ENCODE data around the gene EVL. TPM values are rescaled to one million over a fixed set of nuclear protein-coding genes. Genes with fewer than 3 reads are reported as not detected.

The EVL gene
- total RNA-seq, 1 donor from 2014 or later = 290 TPM

DNA sequence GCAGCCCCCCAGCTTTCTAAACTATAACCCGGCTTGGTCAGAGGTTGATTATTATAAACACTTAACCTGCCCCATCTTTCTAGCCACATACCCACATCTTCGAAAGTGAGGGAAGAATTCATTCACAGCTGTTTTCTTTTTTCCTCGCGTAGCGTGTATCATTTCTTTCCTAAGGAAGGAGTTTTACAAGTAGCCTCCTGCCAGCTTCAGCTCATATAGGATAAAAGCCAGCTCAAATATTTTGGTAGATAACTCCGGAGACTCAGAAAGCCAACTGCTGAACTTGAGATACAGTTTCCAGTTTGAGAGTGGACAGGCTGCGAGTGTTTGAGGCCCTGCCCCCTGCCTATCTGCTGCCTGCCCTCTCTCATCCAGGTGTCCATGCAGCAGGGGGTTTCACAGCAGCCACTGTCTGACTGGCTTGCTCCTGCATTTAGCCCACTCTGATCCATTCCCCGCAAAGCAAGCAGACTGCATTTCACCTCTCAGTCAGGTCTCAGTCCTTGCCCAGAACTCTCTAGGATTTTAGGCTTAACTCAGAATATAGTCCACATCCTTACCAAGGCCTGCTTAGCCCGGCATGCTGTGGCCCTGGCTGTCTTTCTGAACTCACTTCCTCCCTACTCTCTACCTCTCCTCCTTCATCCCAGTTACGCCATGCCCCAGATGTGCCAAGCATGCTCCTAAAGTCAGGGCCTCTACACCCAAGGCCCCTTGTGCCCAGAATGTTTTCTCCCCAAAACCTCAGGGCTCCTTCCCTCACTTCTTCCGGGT is 46.9 kb downstream of the EVL start:
- peaks cover 44% of the 10 kb centered on the region for H3K36me3 Mint-ChIP-seq (ENCODE audit: low read depth)

DNA sequence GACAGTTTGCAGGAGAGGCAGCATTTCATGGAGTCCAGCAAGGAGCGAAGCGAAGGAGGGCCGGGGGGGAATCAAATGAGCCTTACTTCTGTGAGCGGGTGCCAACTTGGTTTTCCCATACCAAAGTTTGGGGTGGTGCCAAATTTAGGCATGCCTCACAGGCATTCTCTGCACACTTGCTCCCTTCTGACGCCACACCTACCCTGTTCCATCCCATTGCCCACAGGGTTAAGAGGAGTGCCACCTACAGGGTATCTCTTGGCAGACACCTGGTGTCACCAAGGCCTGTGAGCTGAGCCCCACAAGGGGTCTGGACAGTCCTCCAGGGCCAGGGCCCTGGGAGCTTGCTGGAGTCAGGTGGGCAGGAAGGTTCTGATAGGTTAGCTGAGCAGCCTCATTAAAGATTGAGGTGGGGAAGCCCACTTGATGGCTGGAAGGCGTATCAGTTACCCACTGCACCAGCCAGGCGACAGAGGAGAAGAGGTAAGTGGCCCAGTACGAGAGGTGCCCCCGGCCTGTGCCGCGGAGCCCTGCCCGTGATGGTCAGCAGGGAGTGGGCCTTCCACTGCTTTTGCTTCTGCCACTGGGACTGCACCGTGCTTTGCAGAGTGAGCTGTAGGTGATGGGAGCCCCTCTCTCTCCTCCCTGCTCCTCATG is 49.0 kb downstream of the EVL start:
- no peak for DNase-seq (ENCODE audit: low spot score)
- peaks cover 37% of the 10 kb centered on the region for H3K4me1 Mint-ChIP-seq (ENCODE audit: low read depth)
- H3K36me3 Mint-ChIP-seq (ENCODE audit: low read depth) = peaks cover 43% of the 10 kb centered on the region
- H3K4me3 Mint-ChIP-seq = no peak overlapping the region
- H3K27me3 Mint-ChIP-seq (ENCODE audit: insufficient read depth) = no peaks in the 10 kb centered on the region
- peak overlapping the region; percentile 76 for H3K27ac Mint-ChIP-seq
- H3K9me3 Mint-ChIP-seq = no peaks in the 10 kb centered on the region
- intact Hi-C loops (cut with micrococcal nuclease) = no loop called here

More for the DNA sequence above, 46.9 kb downstream of the EVL start:
- H3K27me3 Mint-ChIP-seq (ENCODE audit: insufficient read depth) = no peaks in the 10 kb centered on the region
- intact Hi-C loops (cut with micrococcal nuclease) = no loop called here
- peak overlapping the region; percentile 76 for H3K27ac Mint-ChIP-seq
- H3K4me3 Mint-ChIP-seq = no peak overlapping the region
- DNase-seq (ENCODE audit: low spot score) = no peak
- no peaks in the 10 kb centered on the region for H3K9me3 Mint-ChIP-seq
- H3K4me1 Mint-ChIP-seq (ENCODE audit: low read depth) = peaks cover 44% of the 10 kb centered on the region

- Mint-ChIP-seq H3K4me1 (ENCODE audit: low read depth) (peaks cover 36% of the 10 kb centered on the region), H3K9me3 (no peaks in the 10 kb centered on the region), H3K36me3 (ENCODE audit: low read depth) (peaks cover 41% of the 10 kb centered on the region), H3K27me3 (ENCODE audit: insufficient read depth) (no peaks in the 10 kb centered on the region), H3K27ac (no peak overlapping the region), H3K4me3 (no peak overlapping the region)
- intact Hi-C loops (cut with micrococcal nuclease) = no loop called here
- DNase-seq (ENCODE audit: low spot score) = no peak
These were observed 50.0 kb downstream of the EVL start for GRCh38 chr14:100115236-100115635.

GRCh38 chr14:100115726-100116125 is 50.5 kb downstream of the EVL start:
- intact Hi-C loops (cut with micrococcal nuclease) = no loop called here
- DNase-seq (ENCODE audit: low spot score) = no peak
- Mint-ChIP-seq H3K27me3 (ENCODE audit: insufficient read depth) (no peaks in the 10 kb centered on the region), H3K4me3 (no peak overlapping the region), H3K4me1 (ENCODE audit: low read depth) (peaks cover 36% of the 10 kb centered on the region), H3K27ac (peak overlapping the region; percentile 11), H3K9me3 (no peaks in the 10 kb centered on the region), H3K36me3 (ENCODE audit: low read depth) (peaks cover 43% of the 10 kb centered on the region)

GRCh38 chr14:100116134-100116533 is 50.9 kb downstream of the EVL start:
- Mint-ChIP-seq H3K36me3 (ENCODE audit: low read depth) (peaks cover 44% of the 10 kb centered on the region), H3K27me3 (ENCODE audit: insufficient read depth) (no peaks in the 10 kb centered on the region), H3K9me3 (no peaks in the 10 kb centered on the region), H3K4me1 (ENCODE audit: low read depth) (peaks cover 36% of the 10 kb centered on the region), H3K27ac (peak overlapping the region; percentile 11), H3K4me3 (no peak overlapping the region)
- intact Hi-C loops (cut with micrococcal nuclease) = no loop called here
- no peak for DNase-seq (ENCODE audit: low spot score)

DNA sequence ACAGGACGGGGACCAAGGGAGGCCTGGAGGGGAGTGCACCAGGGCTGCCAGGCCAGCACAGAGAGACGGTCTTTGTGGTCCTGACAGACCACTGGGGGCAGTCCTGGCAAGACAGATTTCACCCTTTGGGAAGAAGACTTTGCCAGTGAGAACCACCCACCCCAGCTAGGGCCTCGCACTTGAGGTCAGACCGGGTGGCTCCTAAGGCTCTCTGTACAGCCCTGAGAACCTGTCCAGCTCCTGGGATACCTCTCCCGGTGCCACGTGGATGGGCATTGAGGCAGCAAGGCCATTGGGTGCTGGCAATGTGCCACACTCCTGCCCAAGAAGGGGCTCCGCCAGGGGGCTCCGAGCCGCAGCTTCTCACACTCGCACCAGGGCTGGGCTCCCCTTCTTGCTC is 51.8 kb downstream of the EVL start:
- Mint-ChIP-seq H3K27ac (peak overlapping the region; percentile 74), H3K9me3 (no peaks in the 10 kb centered on the region), H3K4me1 (ENCODE audit: low read depth) (peaks cover 36% of the 10 kb centered on the region), H3K4me3 (no peak overlapping the region), H3K36me3 (ENCODE audit: low read depth) (peaks cover 44% of the 10 kb centered on the region), H3K27me3 (ENCODE audit: insufficient read depth) (no peaks in the 10 kb centered on the region)
- DNase-seq (ENCODE audit: low spot score) = no peak
- intact Hi-C loops (cut with micrococcal nuclease) = no loop called here

DNA sequence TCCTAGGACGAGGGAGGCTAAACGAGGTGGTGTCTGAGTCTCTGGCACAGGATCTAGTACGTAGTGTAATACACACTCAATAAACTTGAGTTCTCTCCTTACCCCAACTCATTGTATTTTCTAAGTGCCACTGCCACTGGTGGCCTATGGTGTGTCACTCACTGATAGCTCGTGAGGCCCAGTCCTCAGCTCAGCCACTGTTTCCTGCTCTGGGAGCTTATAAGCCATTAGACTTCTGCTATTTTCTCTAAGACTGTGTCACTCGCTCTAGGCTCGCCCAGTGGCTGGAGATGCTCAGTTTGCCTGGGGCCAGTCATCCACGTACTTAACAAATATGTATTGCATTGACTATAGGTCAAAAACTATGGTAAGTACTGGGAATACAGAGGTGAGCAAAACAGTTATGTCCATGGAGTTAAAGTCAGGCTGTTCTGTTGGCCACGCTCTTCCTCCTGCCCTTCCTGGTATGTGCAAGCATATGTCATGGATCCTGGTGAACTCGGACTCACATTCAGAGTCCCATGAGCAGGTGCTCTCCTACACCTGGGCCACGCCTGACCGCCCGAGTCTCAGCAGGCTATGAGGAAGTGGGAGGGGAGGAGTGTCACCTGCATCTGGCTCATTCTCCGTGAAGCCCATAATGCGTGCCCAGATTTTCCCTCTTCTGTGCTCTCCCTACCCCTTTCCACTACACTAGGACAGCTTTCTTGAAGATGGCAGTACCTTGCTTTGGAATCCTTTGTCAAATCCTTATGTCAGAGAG is 52.6 kb downstream of the EVL start:
- Mint-ChIP-seq H3K27ac (peak overlapping the region; percentile 80), H3K4me1 (ENCODE audit: low read depth) (peaks cover 29% of the 10 kb centered on the region), H3K9me3 (no peaks in the 10 kb centered on the region), H3K4me3 (no peak overlapping the region), H3K27me3 (ENCODE audit: insufficient read depth) (no peaks in the 10 kb centered on the region), H3K36me3 (ENCODE audit: low read depth) (peaks cover 36% of the 10 kb centered on the region)
- DNase-seq (ENCODE audit: low spot score) = no peak
- intact Hi-C loops (cut with micrococcal nuclease) = no loop called here

GRCh38 chr14:100118396-100119011 is 53.3 kb downstream of the EVL start:
- peaks cover 22% of the 10 kb centered on the region for H3K4me1 Mint-ChIP-seq (ENCODE audit: low read depth)
- H3K27me3 Mint-ChIP-seq (ENCODE audit: insufficient read depth) = no peaks in the 10 kb centered on the region
- DNase-seq (ENCODE audit: low spot score) = no peak
- H3K9me3 Mint-ChIP-seq = no peaks in the 10 kb centered on the region
- no peak overlapping the region for H3K4me3 Mint-ChIP-seq
- peaks cover 37% of the 10 kb centered on the region for H3K36me3 Mint-ChIP-seq (ENCODE audit: low read depth)
- H3K27ac Mint-ChIP-seq = peak overlapping the region; percentile 80
- intact Hi-C loops (cut with micrococcal nuclease) = no loop called here

GRCh38 chr14:100119251-100119650 is 54.0 kb downstream of the EVL start:
- Mint-ChIP-seq H3K27me3 (ENCODE audit: insufficient read depth) (no peaks in the 10 kb centered on the region), H3K4me3 (no peak overlapping the region), H3K9me3 (no peaks in the 10 kb centered on the region), H3K36me3 (ENCODE audit: low read depth) (peaks cover 37% of the 10 kb centered on the region), H3K27ac (peak overlapping the region; percentile 80), H3K4me1 (ENCODE audit: low read depth) (peaks cover 18% of the 10 kb centered on the region)
- intact Hi-C loops (cut with micrococcal nuclease) = no loop called here
- DNase-seq (ENCODE audit: low spot score) = no peak

DNA sequence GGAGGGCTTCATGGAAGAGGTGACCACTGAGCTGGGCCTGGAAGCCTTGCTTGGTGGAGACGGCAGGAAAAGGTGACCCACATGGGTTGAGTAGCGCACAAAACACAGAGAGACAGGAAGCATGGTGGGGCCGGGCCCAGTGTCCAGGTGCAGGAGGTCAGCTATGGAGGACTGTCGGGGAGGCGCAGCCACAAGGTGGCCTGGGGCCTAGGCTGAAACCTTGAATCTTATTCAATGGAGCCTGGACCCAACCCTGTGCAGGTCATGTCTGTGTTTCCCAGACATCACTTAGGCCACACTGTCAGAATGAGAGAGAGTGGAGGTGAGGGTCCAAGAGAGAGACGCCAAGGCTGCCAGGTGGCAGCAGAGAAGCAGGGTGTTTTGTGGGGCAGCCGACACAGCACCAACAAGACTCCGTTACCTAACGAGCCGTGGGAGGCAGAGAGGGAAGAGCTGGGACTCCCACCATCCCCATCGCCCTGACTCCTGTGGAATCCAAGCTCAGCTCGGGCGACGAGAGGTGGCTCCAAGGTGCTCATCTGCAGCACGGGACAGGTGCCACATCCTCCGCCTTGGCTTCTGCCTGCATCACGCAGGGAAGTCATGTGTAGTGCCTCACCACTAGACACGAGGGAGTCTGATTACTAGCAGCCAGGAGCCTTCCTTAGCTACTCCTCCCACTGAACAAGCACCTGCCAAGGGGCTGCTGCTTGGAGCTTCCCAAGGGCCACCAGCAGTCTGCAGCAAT is 55.5 kb downstream of the EVL start:
- H3K4me1 Mint-ChIP-seq (ENCODE audit: low read depth) = peaks cover 18% of the 10 kb centered on the region
- H3K36me3 Mint-ChIP-seq (ENCODE audit: low read depth) = peaks cover 42% of the 10 kb centered on the region
- peak overlapping the region; percentile 56 for H3K27ac Mint-ChIP-seq
- no peak for DNase-seq (ENCODE audit: low spot score)
- H3K4me3 Mint-ChIP-seq = no peak overlapping the region
- no peaks in the 10 kb centered on the region for H3K9me3 Mint-ChIP-seq
- intact Hi-C loops (cut with micrococcal nuclease) = no loop called here
- no peaks in the 10 kb centered on the region for H3K27me3 Mint-ChIP-seq (ENCODE audit: insufficient read depth)

- Mint-ChIP-seq H3K27me3 (ENCODE audit: insufficient read depth) (no peaks in the 10 kb centered on the region), H3K36me3 (ENCODE audit: low read depth) (peaks cover 39% of the 10 kb centered on the region), H3K4me3 (no peak overlapping the region), H3K4me1 (ENCODE audit: low read depth) (peaks cover 18% of the 10 kb centered on the region), H3K27ac (no peak overlapping the region), H3K9me3 (no peaks in the 10 kb centered on the region)
- DNase-seq (ENCODE audit: low spot score) = no peak
- intact Hi-C loops (cut with micrococcal nuclease) = no loop called here
These were observed 56.6 kb downstream of the EVL start for GRCh38 chr14:100121643-100122480.

All from activated T-helper 1 cell treated with anti-CD3 and anti-CD28 coated beads, Interleukin-12 subunit alpha, Interleukin-12 subunit beta, Interleukin-2, Interleukin-4 antibody, amounts not matched to agents 30 ng/mL and 10 ng/mL and 1 ng/mL, durations not matched to agents 14 hours and 24 hours and 36 hours (primary cell).